HepG2 (cell line): ENCODE data around the gene EYA4.

ENCODE experiments used
- EP300 ChIP-seq, 3 experiments: sonication (generic) in 1 of 3; formaldehyde crosslinking in 1 of 3; IDR thresholded peaks; 2 replicates each; pipeline versions ENCODE4 v1.5.1 to v1.6.1; 2011 to 2020; ENCODE audit warnings: low read depth in 2 of 3, low read length in 2 of 3, borderline replicate concordance in 1 of 3, improper control_type of control experiment in 1 of 3, mild to moderate bottlenecking in 1 of 3, missing genetic modification reagents in 1 of 3, moderate library complexity in 1 of 3
- KDM4B ChIP-seq: sonication (generic); formaldehyde crosslinking; IDR thresholded peaks from 2 replicates; pipeline ENCODE4 v1.4.0; 2020; ENCODE audit warnings: missing genetic modification reagents
- SETDB1 ChIP-seq: sonication (generic); formaldehyde crosslinking; IDR thresholded peaks from 2 replicates; pipeline ENCODE4 v1.5.1; 2020; ENCODE audit warnings: missing genetic modification reagents, mild to moderate bottlenecking, borderline replicate concordance
- ZNF207 ChIP-seq: fragments of 450-650 bp; IDR thresholded peaks from 2 replicates; pipeline ENCODE4 v1.6.1; 2016; ENCODE audit warnings: antibody characterized with exemption, borderline replicate concordance

DNA sequence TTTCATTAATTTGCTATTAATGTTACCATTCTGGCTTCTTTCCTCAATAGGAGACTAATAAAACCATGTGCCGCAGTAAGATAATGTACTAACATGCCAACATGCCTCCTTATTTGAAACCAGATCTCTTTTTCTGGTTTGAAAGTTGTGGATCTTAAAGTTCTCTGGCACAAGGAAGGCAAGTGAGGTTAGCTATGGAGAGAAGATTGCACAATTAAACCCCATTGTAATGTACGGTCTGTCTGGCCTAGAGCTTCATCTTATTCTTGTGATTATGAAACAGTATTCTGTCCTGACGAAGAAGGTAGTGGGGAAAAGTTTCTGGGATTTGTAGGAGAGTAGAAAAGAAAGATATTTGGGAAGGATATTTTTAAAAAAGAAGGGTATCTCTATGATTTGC, 68.4 kb downstream of the EYA4 start:
- TF ChIP-seq ZNF207 (no peak), SETDB1 (no peak), KDM4B (CRISPR knock-in tag) (no peak), EP300 (IDR thresholded peaks at IDR 0.05; ENCODE audit: low read depth in 2 of 2, low read length in 2 of 2) (no peak), EP300 (CRISPR knock-in tag; IDR thresholded peaks at IDR 0.05; ENCODE audit: borderline replicate concordance) (no peak)
